Pancreas (tissue), 10 donors: ENCODE results near the gene FRMD4A. TPM values are rescaled to one million over a fixed set of nuclear protein-coding genes. Genes with fewer than 3 reads are reported as not detected.

Source experiments
- ATAC-seq, 4 donors: fragments of 200-7000 bp; cut with Tn5 transposase; one replicate each; pipeline versions ENCODE4 v1.8.0 to v1.9.1; 2020; ENCODE audit warnings: mild to moderate bottlenecking in 4 of 4, moderate library complexity in 4 of 4
- DNase-seq, 6 donors: peaks; one replicate each; pipeline ENCODE4 v3.0.0-alpha.2; 2020
- FAIRE-seq: peaks from 2 replicates; lab custom pipeline; 2012; peaks lifted over from hg19 to GRCh38; lab: Jason Lieb, UNC
- H3K27ac ChIP-seq, 4 donors: fragments of 200-600 bp; sonication (generic); 1 replicate in 3 of 4; 2 replicates in 1 of 4; pipeline versions ENCODE4 v1.5.0 to v1.8.0; 2020
- H3K27me3 ChIP-seq, 4 donors: fragments of 200-600 bp; one replicate each; pipeline ENCODE4 v1.8.0; 2021
- H3K36me3 ChIP-seq, 3 donors: fragments of 200-600 bp; sonication (generic) in 1 of 3; one replicate each; pipeline versions ENCODE4 v1.5.0 to v1.8.0; 2020 to 2021
- H3K4me1 ChIP-seq, 3 donors: fragments of 200-600 bp; one replicate each; pipeline ENCODE4 v1.8.0; 2021
- H3K4me3 ChIP-seq, 4 donors: fragments of 200-600 bp; sonication (generic) in 2 of 4; one replicate each; pipeline versions ENCODE4 v1.5.0 to v1.8.0; 2020 to 2021
- H3K9me3 ChIP-seq, 4 donors: fragments of 200-600 bp; one replicate each; pipeline ENCODE4 v1.8.0; 2021
- WGBS, 2 donors: extraction: QIAGEN DNeasy Blood & Tissue Kit; methylation state at CpG; one replicate each; pipeline ENCODE4 v1.1.7; 2013; 5-methylcytosine and 5-hydroxymethylcytosine counted together
- intact Hi-C, 3 donors: fragments of 100-400 bp; cut with DNase I; formaldehyde crosslinking; loops; one replicate each; pipeline versions ENCODE4 v1.11.1 to v1.14.2; 2022
- polyA plus RNA-seq, 2 donors: library from polyadenylated mRNA; stranded (reverse); fragments of 200-250 nt; gene quantifications; one replicate each; pipeline ENCODE4 v1.2.3, GENCODE V29; 2013
- total RNA-seq, 6 donors: library from RNA; stranded (reverse); fragmentation: NEBNext Ultra II Directional in 4 of 6; extraction: Animal tissue kit (Norgen Biotek cat#: 25700) in 4 of 6; gene quantifications; one replicate each; pipeline versions ENCODE4 v1.2.1 to v1.2.4, GENCODE V29; 2021 to 2023
- TF ChIP-seq, protein P1 (sequence below), 4 donors: fragments of 200-600 bp; sonication (generic) in 3 of 4; IDR thresholded peaks; one replicate each; pipeline versions ENCODE4 v1.5.0 to v1.8.0; 2021; ENCODE audit warnings: antibody characterized with exemption in 4 of 4
- donor health status: healthy with polysubstance abuse.
- donor health status: DM: no; HTN: no; CAD: no; lungs with moderate emphysema.
- donor health status: DM: no; HTN: no; CAD: no.
- donor health status: control.
- donor health status: control.
- donor health status: Bipolar disorder and iron deficiency.
- donor health status: DM: yes; HTN: yes; CAD: no.
- donor health status: DM: no; HTN: no; CAD: no.
- donor health status: DM: no; HTN: no; CAD: no.
- donor health status: DM: yes; HTN: yes; CAD: no.

Gene FRMD4A
- total and polyA plus RNA-seq, 8 donors, result 13.5 to 27.5 (median 18.7) TPM

DNA sequence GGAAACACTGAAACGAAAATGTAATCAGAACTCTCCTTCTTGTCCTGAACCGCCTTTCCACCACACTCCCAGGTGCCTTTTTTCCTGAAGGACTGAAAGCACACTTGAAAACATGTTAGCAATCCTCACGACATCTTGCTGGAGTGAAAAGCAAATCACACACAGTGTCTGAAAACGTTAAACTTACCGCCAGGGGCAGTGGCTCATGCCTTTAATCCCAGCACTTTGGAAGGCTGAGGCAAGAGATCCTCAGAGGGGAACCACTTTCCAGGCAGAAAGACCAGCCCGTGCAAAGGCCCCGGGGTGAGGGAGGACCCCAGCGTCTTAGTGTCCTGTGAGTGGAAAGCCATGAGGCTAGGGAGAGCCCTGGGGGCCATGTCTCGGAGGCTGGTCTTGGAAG is 533.6 kb downstream of the FRMD4A start:
- Histone ChIP-seq H3K9me3 (no peaks in the 10 kb centered on the region), H3K4me3 (no peak overlapping the region), H3K27ac (no peak overlapping the region), H3K36me3 (no peaks in the 10 kb centered on the region), H3K4me1 (no peaks in the 10 kb centered on the region), H3K27me3 (no peaks in the 10 kb centered on the region)
- no peak for ATAC-seq
- DNase-seq, result no peak
- no peak for FAIRE-seq
- TF ChIP-seq, protein P1, sequence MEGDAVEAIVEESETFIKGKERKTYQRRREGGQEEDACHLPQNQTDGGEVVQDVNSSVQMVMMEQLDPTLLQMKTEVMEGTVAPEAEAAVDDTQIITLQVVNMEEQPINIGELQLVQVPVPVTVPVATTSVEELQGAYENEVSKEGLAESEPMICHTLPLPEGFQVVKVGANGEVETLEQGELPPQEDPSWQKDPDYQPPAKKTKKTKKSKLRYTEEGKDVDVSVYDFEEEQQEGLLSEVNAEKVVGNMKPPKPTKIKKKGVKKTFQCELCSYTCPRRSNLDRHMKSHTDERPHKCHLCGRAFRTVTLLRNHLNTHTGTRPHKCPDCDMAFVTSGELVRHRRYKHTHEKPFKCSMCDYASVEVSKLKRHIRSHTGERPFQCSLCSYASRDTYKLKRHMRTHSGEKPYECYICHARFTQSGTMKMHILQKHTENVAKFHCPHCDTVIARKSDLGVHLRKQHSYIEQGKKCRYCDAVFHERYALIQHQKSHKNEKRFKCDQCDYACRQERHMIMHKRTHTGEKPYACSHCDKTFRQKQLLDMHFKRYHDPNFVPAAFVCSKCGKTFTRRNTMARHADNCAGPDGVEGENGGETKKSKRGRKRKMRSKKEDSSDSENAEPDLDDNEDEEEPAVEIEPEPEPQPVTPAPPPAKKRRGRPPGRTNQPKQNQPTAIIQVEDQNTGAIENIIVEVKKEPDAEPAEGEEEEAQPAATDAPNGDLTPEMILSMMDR (IDR thresholded peaks at IDR 0.05), result no peak
- intact Hi-C loops, result loop anchor here in 1 of 3 donors (10.0 kb wide), 1 partner anchor 678 kb away; no protein-coding TSS in a partner anchor
- WGBS, 2 donors, result 91 to 93% methylated on average over 9 of the region's 9 CpGs

DNA sequence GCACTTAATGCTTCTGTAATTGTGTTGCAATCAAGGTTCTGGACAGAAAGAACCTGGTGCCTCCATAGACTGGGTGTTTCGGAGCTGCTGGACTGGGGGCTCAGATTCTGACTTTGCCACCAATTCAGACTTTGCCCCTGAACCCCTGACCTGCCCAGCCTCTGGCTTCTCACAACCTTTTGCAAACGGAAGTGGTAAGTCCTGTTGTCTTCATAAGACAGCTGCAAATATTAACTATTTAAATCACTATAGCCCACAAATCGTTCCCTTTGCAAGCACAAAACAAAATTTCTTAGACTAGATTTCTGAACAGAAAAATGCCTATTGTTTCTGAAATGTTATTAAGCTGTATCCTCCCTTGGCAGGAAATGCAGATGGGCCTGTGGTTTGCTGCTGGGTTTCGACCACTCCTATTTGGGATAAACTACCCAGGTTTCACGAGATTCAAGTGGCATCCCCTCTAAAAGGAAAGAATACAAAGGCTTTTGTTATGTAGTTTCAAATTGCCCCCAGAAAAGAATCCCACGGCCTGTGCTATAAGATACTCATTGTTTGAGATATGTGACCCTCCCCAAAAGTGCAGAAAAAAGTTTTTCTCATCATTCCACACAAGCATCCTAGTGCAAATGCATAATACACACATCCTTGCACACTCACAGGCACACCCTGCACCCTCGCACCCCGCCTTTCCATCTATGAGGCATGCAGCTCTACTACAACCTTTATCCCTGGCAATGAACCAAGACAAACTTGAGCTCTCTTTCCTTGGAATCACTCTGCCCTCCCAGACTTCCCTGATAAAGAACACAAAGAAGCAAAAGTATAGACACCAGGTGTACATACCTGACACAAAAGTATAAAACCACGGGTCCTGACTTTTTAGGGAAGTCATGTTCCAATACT is 534.8 kb downstream of the FRMD4A start:
- Histone ChIP-seq H3K27ac (no peak overlapping the region), H3K36me3 (no peaks in the 10 kb centered on the region), H3K4me1 (no peaks in the 10 kb centered on the region), H3K27me3 (no peaks in the 10 kb centered on the region), H3K4me3 (no peak overlapping the region), H3K9me3 (no peaks in the 10 kb centered on the region)
- intact Hi-C loops, result loop anchor here in 1 of 3 donors (10.0 kb wide), 1 partner anchor 679 kb away; no protein-coding TSS in a partner anchor
- no peak for FAIRE-seq
- 68 to 70% methylated on average over 9 of the region's 9 CpGs for WGBS, 2 donors
- ATAC-seq, result no peak
- TF ChIP-seq, protein P1 (IDR thresholded peaks at IDR 0.05), result no peak
- no peak for DNase-seq

DNA sequence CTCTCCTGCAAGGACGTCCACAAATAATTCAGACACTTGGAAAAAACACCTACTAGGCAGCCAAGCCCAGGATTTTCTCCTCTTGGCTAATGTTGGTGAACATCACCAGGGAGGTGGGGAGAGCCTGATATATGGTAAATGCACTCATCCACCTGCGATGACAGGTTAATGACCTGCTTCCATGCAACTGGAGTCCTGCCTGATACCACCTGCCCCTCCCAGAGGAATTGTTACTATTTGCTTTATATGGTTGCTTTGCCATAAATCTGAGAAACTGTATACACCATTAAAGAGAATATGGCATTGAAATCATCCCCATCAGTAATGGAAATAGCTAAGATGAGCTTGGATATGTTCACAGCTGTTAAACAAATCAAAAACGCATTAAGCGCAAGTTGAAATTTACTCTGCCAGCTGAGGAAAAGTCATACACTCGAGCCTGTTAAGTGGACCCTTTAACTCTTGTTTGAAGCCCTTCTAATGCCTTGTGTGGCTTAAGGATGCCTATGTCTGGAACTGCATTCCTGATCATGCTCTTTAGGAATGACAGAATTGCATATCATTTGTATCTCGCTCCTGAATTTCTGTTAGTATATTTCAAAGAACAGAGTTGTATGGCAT is 535.6 kb downstream of the FRMD4A start:
- no peaks in the 10 kb centered on the region for H3K4me1 ChIP-seq
- no peak for ATAC-seq
- no peak for DNase-seq
- TF ChIP-seq, protein P1 (IDR thresholded peaks at IDR 0.05), result no peak
- FAIRE-seq, result no peak
- H3K27me3 ChIP-seq, result no peaks in the 10 kb centered on the region
- H3K4me3 ChIP-seq, result no peak overlapping the region
- no peak overlapping the region for H3K27ac ChIP-seq
- H3K9me3 ChIP-seq, result no peaks in the 10 kb centered on the region
- WGBS, 2 donors, result 75 to 79% methylated on average over 6 of the region's 6 CpGs
- intact Hi-C loops, result loop anchor here in 1 of 3 donors (5.0 to 10.0 kb wide), 2 partner anchors 297 to 680 kb away; no protein-coding TSS in a partner anchor
- H3K36me3 ChIP-seq, result no peaks in the 10 kb centered on the region

DNA sequence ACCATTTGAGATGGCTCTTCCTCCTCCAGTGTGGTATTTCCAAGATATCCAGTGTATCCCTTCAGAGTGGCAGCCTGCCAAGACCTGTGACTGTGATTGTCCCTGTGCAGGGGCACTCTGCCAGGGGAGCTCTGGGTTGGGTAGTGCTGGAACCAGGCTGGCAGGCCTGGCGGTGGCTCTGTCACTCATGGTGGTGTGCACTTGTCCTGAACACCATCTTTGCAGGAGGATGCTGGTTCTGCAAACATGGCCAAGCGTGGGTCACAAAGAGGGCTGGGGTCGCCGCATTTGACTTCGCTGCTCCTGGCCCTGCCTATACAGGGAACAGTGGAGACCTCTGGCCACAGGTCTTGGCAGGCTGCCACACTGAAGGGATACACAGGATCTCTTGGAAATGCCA is 538.7 kb downstream of the FRMD4A start:
- Histone ChIP-seq H3K9me3 (no peaks in the 10 kb centered on the region), H3K4me1 (no peaks in the 10 kb centered on the region), H3K36me3 (no peaks in the 10 kb centered on the region), H3K4me3 (no peak overlapping the region), H3K27me3 (no peaks in the 10 kb centered on the region), H3K27ac (no peak overlapping the region)
- DNase-seq, result peak; percentile 26 to 64 (median 58)
- 85 to 89% methylated on average over 5 of the region's 5 CpGs for WGBS, 2 donors
- peak in 2 of 4 donors; percentile 21 to 35 for ATAC-seq
- TF ChIP-seq, protein P1 (IDR thresholded peaks at IDR 0.05), result no peak
- FAIRE-seq, result no peak
- intact Hi-C loops, result loop anchor here in 1 of 3 donors (5.0 to 10.0 kb wide), 2 partner anchors 300 to 683 kb away; no protein-coding TSS in a partner anchor
